WERI-Rb-1 (cell line): Measurements from ENCODE around the gene ANTXR2.

ENCODE experiments used
- DNase-seq: peaks from one replicate; pipeline ENCODE4 v3.0.0-alpha.2; 2020
- H3K27ac ChIP-seq: fragments of 250-450 bp; sonication (Bioruptor Pico); 2 replicates; pipeline ENCODE4 v1.5.1; 2020; ENCODE audit warnings: mild to moderate bottlenecking, moderate library complexity
- H3K27me3 ChIP-seq: fragments of 250-450 bp; sonication (Bioruptor Pico); 2 replicates; pipeline ENCODE4 v1.5.1; 2021; ENCODE audit warnings: mild to moderate bottlenecking, low read depth, moderate library complexity; ENCODE audit not compliant: insufficient read depth, severe bottlenecking
- H3K36me3 ChIP-seq: fragments of 250-450 bp; sonication (Bioruptor Pico); 2 replicates; pipeline ENCODE4 v1.5.1; 2020; ENCODE audit warnings: mild to moderate bottlenecking, moderate library complexity
- H3K4me3 ChIP-seq: 2 replicates; pipeline ENCODE4 v1.5.1; 2011; ENCODE audit warnings: low read depth, mild to moderate bottlenecking, control low read depth, low read length
- H3K9me3 ChIP-seq: fragments of 250-450 bp; sonication (Bioruptor Pico); 2 replicates; pipeline ENCODE4 v1.5.1; 2021; ENCODE audit warnings: mild to moderate bottlenecking, moderate library complexity; ENCODE audit not compliant: severe bottlenecking
- TF ChIP-seq, protein P1 (sequence below): IDR thresholded peaks from 2 replicates; pipeline ENCODE4 v1.5.1; 2011; ENCODE audit warnings: low read depth, mild to moderate bottlenecking, control low read depth, inconsistent platforms, low read length

The ANTXR2 gene

DNA sequence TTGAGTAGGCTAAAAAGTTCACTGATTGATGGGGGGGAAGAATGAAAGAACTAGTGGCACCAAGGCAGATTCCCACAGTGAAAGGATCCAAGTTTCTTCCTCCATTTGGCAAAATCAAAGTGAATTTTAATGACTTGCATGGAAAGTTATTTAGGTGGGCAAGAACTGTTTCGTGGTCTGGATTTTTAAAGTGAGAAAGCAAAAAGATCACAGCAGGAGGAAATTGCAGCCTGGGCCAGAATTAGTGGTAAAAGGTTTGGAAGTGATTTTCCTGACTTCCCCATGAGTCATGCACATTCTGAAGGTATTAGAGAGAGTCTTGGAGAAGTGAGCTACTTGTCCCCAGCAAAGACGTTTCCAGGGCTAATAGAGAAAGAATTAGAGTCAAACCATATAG lies 207.8 kb downstream of the ANTXR2 start:
- no peak for DNase-seq
- H3K27me3 ChIP-seq, result no peaks in the 10 kb centered on the region
- H3K4me3 ChIP-seq, result no peak overlapping the region
- no peaks in the 10 kb centered on the region for H3K36me3 ChIP-seq
- H3K27ac ChIP-seq, result peak overlapping the region; percentile 92
- TF ChIP-seq, protein P1, sequence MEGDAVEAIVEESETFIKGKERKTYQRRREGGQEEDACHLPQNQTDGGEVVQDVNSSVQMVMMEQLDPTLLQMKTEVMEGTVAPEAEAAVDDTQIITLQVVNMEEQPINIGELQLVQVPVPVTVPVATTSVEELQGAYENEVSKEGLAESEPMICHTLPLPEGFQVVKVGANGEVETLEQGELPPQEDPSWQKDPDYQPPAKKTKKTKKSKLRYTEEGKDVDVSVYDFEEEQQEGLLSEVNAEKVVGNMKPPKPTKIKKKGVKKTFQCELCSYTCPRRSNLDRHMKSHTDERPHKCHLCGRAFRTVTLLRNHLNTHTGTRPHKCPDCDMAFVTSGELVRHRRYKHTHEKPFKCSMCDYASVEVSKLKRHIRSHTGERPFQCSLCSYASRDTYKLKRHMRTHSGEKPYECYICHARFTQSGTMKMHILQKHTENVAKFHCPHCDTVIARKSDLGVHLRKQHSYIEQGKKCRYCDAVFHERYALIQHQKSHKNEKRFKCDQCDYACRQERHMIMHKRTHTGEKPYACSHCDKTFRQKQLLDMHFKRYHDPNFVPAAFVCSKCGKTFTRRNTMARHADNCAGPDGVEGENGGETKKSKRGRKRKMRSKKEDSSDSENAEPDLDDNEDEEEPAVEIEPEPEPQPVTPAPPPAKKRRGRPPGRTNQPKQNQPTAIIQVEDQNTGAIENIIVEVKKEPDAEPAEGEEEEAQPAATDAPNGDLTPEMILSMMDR, result no peak
- H3K9me3 ChIP-seq, result peaks cover 3% of the 10 kb centered on the region

DNA sequence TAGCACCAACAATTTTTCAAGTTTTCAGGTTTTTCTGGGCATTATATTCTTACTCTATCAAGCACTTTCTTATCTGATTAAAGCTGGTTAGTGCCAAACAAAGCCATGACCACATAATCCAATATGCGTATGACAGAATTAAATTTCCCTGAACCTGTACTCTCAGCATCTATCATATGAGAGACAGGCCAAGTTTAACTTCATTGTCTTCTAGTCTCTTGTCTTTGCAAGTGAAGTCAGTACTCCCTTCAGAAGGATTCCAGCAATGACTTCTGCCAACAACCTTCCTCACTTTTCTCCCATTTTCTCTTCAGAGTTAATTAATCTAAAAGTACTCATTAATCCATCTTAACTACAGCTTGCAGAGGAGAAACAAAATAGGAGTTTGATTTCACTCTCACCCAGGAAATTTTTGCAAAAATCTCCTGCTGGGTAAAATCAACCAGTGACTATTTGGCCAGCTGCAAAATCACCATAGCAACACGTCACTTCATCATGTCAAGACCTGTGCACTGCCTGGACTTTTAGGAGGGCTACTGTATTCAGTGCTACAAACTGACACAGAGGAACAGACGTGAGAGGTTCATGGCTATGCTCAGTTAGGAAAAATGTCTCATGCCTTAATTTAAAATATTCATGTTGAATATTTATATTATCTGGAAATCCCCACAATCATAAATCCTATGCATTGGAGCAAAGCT lies 208.4 kb downstream of the ANTXR2 start:
- DNase-seq, result no peak
- Histone ChIP-seq H3K27ac (peak overlapping the region; percentile 92), H3K9me3 (peaks cover 3% of the 10 kb centered on the region), H3K4me3 (no peak overlapping the region), H3K36me3 (no peaks in the 10 kb centered on the region), H3K27me3 (no peaks in the 10 kb centered on the region)
- TF ChIP-seq, protein P1, result no peak

DNA sequence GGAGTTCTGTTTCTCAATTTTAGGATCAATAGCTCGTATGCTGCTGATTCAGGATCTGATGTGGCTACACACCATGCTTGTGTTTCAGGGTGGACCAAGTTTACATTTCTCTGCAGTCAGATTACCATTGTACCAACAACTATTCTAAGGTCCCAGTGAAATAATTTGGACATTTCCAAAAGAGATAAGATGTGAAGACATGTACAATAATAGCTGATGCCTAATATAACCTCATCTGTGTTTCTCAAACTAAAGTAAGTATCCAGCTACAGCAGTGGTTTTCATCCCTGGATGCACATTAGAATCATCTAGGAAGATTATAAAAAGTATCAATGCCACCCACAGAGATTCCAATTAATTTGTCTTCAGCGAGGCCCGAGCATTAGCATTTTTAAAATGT lies 209.7 kb downstream of the ANTXR2 start:
- TF ChIP-seq, protein P1, result no peak
- DNase-seq, result no peak
- Histone ChIP-seq H3K4me3 (peak overlapping the region; percentile 16), H3K9me3 (peaks cover 3% of the 10 kb centered on the region), H3K27ac (peak overlapping the region; percentile 92), H3K27me3 (no peaks in the 10 kb centered on the region), H3K36me3 (peaks cover 5% of the 10 kb centered on the region; the same call in 1 of the 2 replicates)

DNA sequence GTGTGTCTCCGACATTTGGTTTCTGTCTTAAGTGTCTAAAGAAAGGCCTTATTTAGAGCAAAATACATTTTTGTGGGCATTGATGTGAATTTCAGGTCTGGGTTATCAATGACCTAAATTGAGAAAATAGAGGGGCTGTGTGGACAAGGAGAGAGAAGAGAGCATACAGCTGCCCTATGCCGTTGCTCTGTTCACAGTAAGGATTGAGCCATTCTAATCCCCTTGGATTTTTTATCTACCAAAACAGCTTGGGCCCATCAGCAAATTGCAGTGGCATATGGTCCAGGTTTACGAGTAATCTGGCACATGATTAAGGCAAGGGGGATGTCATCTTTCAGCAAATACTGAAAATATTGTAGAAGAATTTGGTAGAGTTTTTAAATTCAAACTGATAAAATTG lies 210.2 kb downstream of the ANTXR2 start:
- no peak overlapping the region for H3K4me3 ChIP-seq
- peak; percentile 81 for DNase-seq
- H3K27ac ChIP-seq, result peak overlapping the region; percentile 92
- TF ChIP-seq, protein P1, result no peak
- H3K27me3 ChIP-seq, result no peaks in the 10 kb centered on the region
- H3K36me3 ChIP-seq, result peaks cover 5% of the 10 kb centered on the region; the same call in 1 of the 2 replicates
- H3K9me3 ChIP-seq, result peaks cover 3% of the 10 kb centered on the region

DNA sequence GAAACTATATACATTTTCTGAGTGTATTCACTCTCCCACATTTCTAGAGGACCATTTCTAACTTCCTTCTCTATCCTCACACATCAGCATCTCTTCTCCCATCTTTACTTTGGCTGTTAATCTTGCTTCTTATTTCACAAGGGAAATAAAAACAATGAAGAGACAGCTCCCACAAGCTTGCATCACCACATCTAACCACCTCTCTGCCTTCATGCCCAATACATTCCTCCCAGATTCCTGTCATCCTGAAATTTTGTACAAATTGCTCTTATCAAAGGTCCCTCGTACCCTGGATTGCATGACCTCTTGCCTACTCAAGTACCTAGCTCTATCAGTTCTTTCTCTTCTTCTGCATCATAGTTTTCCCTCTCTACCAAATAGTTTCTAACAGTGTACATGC lies 215.2 kb downstream of the ANTXR2 start:
- peaks cover 3% of the 10 kb centered on the region for H3K9me3 ChIP-seq
- no peak for DNase-seq
- H3K27me3 ChIP-seq, result no peaks in the 10 kb centered on the region
- H3K4me3 ChIP-seq, result no peak overlapping the region
- no peak overlapping the region for H3K27ac ChIP-seq
- peaks cover 16% of the 10 kb centered on the region; the same call in 1 of the 2 replicates for H3K36me3 ChIP-seq
- TF ChIP-seq, protein P1, result no peak

DNA sequence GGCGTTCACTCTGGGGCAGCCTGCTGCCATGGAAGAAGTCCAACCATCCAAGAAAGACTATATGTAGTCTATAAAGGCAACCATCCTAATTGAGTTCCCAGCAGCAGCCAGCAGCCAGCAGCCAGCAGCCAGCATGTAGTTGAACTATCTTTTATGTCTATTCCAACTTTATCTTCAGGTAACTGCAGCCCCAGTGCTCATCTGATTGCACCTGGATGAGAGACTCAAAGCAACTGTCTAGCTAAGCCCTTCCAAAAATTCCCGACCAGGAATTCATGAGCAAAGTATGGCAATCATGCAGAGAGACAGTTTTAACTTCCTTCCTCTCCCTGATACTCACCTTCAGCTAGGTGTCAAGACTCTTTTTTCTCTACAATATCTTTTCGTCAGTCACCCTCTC lies 216.8 kb downstream of the ANTXR2 start:
- TF ChIP-seq, protein P1, result no peak
- peaks cover 3% of the 10 kb centered on the region for H3K9me3 ChIP-seq
- DNase-seq, result no peak
- no peak overlapping the region for H3K4me3 ChIP-seq
- no peaks in the 10 kb centered on the region for H3K27me3 ChIP-seq
- H3K36me3 ChIP-seq, result peaks cover 19% of the 10 kb centered on the region
- H3K27ac ChIP-seq, result no peak overlapping the region
